DOHH2 (cell line): ENCODE results near the gene SMAD7.

Source experiments
- CTCF ChIP-seq: fragments of 200-600 bp; sonication (generic); IDR thresholded peaks from one replicate; pipeline ENCODE4 v1.5.1; 2014; ENCODE audit warnings: antibody characterized with exemption, mild to moderate bottlenecking, low read depth, low read length; ENCODE audit not compliant: poor library complexity, severe bottlenecking
- EZH2phosphoT487 ChIP-seq: fragments of 200-600 bp; sonication (generic); IDR thresholded peaks from 2 replicates; pipeline ENCODE4 v1.6.1; 2017; ENCODE audit warnings: borderline replicate concordance, mild to moderate bottlenecking, antibody characterized with exemption, low read length, moderate library complexity, mixed read lengths

DNA sequence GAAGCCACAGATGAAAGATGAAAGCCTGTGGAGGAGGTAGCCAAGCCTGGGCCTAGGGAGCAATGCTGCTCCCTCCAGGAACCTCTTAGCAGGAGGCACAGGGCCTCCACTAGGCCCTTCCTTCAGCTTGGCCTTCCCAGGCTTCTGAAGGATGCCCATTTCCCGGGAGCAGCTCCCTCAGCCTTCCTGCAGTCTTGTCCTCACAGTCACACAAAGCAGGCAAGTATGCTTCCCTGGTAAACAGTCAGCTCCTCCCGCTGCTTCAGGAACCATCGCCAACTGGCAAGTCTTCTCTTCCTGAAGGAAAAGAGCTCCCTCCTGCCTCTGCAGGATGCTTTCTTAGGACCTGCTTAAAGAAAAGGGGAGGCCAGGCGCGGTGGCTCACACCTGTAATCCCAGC lies 53.2 kb downstream of the SMAD7 start:
- TF ChIP-seq CTCF (no peak), EZH2phosphoT487 (no peak)
